ENCODE measurements around the gene DCBLD2.

- TF ChIP-seq RAD21 (IDR thresholded peaks at IDR 0.05; ENCODE audit: low read length) (no peak), CTCF (conservative IDR thresholded peaks at IDR 0.05; ENCODE audit: low read depth, low read length) (no peak), RFX5 (IDR thresholded peaks at IDR 0.05; ENCODE audit: low read depth, low read length) (no peak), MXI1 (IDR thresholded peaks at IDR 0.05; ENCODE audit: borderline replicate concordance, low read depth, low read length) (no peak), MAZ (IDR thresholded peaks at IDR 0.05; ENCODE audit: borderline replicate concordance, low read depth, low read length) (peak; percentile 50; the same call in 1 of the 2 replicates), POLR2A (IDR thresholded peaks at IDR 0.05; ENCODE audit: low read depth, low read length) (no peak), CHD1 (IDR thresholded peaks at IDR 0.05; ENCODE audit: low read depth, low read length) (0 out of 2 replicates have a peak, but pooled peaks have one; percentile 40), CEBPB (IDR thresholded peaks at IDR 0.05; ENCODE audit: low read depth, low read length) (no peak), USF2 (IDR thresholded peaks at IDR 0.05; ENCODE audit: low read depth, low read length) (no peak), SMC3 (IDR thresholded peaks at IDR 0.05; ENCODE audit: low read depth, low read length) (no peak)
Observed at GRCh38 chr3:98901119-98901391, 440 bp downstream of the DCBLD2 start.
